Panc1 (cell line): ENCODE results near the gene DAZAP1. TPM values are rescaled to one million over a fixed set of nuclear protein-coding genes. Genes with fewer than 3 reads are reported as not detected.

Experiments used
- ATAC-seq: fragments of 200-7000 bp; cut with Tn5 transposase; 2 replicates; pipeline ENCODE4 v1.9.1; 2020; ENCODE audit warnings: mild to moderate bottlenecking, moderate library complexity
- BruUV-seq: library from RNA; stranded (reverse); fragments of 400-500 nt; replicated peaks from 2 replicates; lab custom pipeline; 2021; lab: Mats Ljungman, UMichigan
- CTCF ChIA-PET: fragments of 300-600 bp; sonication (Branson Sonifier 250); formaldehyde crosslinking; loops from one replicate; lab custom pipeline; 2022; ENCODE audit warnings: antibody characterized with exemption; lab: Charles Lee
- POLR2A ChIA-PET: fragments of 300-600 bp; sonication (Branson Sonifier 250); formaldehyde crosslinking; loops from one replicate; lab custom pipeline; 2022; ENCODE audit warnings: antibody characterized with exemption; lab: Charles Lee
- DNase-seq: peaks from one replicate; pipeline ENCODE4 v3.0.0-alpha.2; 2010; ENCODE audit warnings: low read depth, low spot score
- H3K27ac ChIP-seq: 2 replicates; pipeline ENCODE4 v1.5.1; 2011; ENCODE audit warnings: mild to moderate bottlenecking, low read length, inconsistent platforms
- H3K27me3 ChIP-seq: fragments of 200-500 bp; sonication (Bioruptor generic); 2 replicates; pipeline ENCODE4 v1.6.0; 2014; ENCODE audit warnings: low read length, inconsistent platforms; ENCODE audit not compliant: control insufficient read depth, insufficient read depth
- H3K36me3 ChIP-seq: fragments of 200-500 bp; sonication (Bioruptor generic); 2 replicates; pipeline ENCODE4 v1.5.1; 2014; ENCODE audit warnings: inconsistent platforms, mild to moderate bottlenecking, low read length, moderate library complexity; ENCODE audit not compliant: control insufficient read depth, insufficient read depth
- H3K4me1 ChIP-seq: 2 replicates; pipeline ENCODE4 v1.5.1; 2011; ENCODE audit warnings: inconsistent platforms, mild to moderate bottlenecking, low read length, moderate library complexity; ENCODE audit not compliant: control insufficient read depth, insufficient read depth
- H3K4me3 ChIP-seq, 2 experiments: 2 replicates each; pipeline ENCODE4 v1.5.1; 2011 to 2012; ENCODE audit warnings: low read depth in 2 of 2, low read length in 2 of 2, mild to moderate bottlenecking in 2 of 2, inconsistent platforms in 1 of 2, moderate library complexity in 1 of 2
- H3K9me3 ChIP-seq: fragments of 200-500 bp; sonication (Bioruptor generic); 2 replicates; pipeline ENCODE4 v1.5.1; 2014; ENCODE audit warnings: low read depth, mild to moderate bottlenecking, inconsistent platforms, low read length, moderate library complexity; ENCODE audit not compliant: control insufficient read depth, insufficient read depth
- CTCF ChIP-seq: fragments of 450-650 bp; IDR thresholded peaks from 2 replicates; pipeline ENCODE4 v1.5.1; 2017; ENCODE audit warnings: mild to moderate bottlenecking
- POLR2AphosphoS5 ChIP-seq: IDR thresholded peaks from 2 replicates; pipeline ENCODE4 v1.6.1; 2012; ENCODE audit warnings: mild to moderate bottlenecking, low read depth, low read length, moderate library complexity
- REST ChIP-seq, 2 experiments: IDR thresholded peaks; 2 replicates each; pipeline ENCODE4 v1.6.1; 2011 to 2012; ENCODE audit warnings: low read depth in 2 of 2, control low read depth in 1 of 2, low read length in 1 of 2, mild to moderate bottlenecking in 1 of 2, moderate library complexity in 1 of 2; ENCODE audit not compliant: insufficient read depth in 1 of 2
- SIN3A ChIP-seq: IDR thresholded peaks from 2 replicates; pipeline ENCODE4 v1.6.1; 2012; ENCODE audit warnings: low read depth, mild to moderate bottlenecking, low read length, moderate library complexity, borderline replicate concordance; ENCODE audit not compliant: insufficient read depth
- TCF7L2 ChIP-seq: IDR thresholded peaks from 2 replicates; pipeline ENCODE4 v1.6.1; 2011; ENCODE audit warnings: mild to moderate bottlenecking, low read depth, low read length, inconsistent platforms
- in situ Hi-C: cut with HindIII; loops from 2 replicates; pipeline ENCODE4 v1.10.0; 2016; ENCODE audit warnings: low sequenced_read_pairs, low pct_unique_long_range_greater_than_20kb
- intact Hi-C: fragments of 100-400 bp; cut with micrococcal nuclease; formaldehyde crosslinking; loops from one replicate; pipeline ENCODE4 v1.10.0; 2022; ENCODE audit not compliant: unreplicated experiment
- total RNA-seq: library from RNA; stranded (reverse); gene quantifications from one replicate; pipeline ENCODE4 v1.2.1, GENCODE V29; 2021; ENCODE audit not compliant: unreplicated experiment

Gene DAZAP1
- total RNA-seq, 1 experiment from 2014 or later, result 195 TPM

- H3K4me1 ChIP-seq, result no peaks in the 10 kb centered on the region
- ATAC-seq (no peak), DNase-seq (no peak)
- ChIA-PET CTCF (no interaction called here), POLR2A (no interaction called here)
- no peak overlapping the region for H3K4me3 ChIP-seq
- no peak for TF ChIP-seq SIN3A
- TF ChIP-seq REST (IDR thresholded peaks at IDR 0.05; ENCODE audit: insufficient read depth in 1 of 2, low read depth in 2 of 2, low read length in 1 of 2), result no peak
- TF ChIP-seq CTCF, result no peak
- no peak for TF ChIP-seq TCF7L2
- no peak for TF ChIP-seq POLR2AphosphoS5
- intact Hi-C loops (no loop called here), in situ Hi-C loops (no loop called here)
- no TSS peak for BruUV-seq
- H3K9me3 ChIP-seq, result no peaks in the 10 kb centered on the region
- no peaks in the 10 kb centered on the region; the same call in 1 of the 2 replicates for H3K36me3 ChIP-seq
- no peaks in the 10 kb centered on the region for H3K27me3 ChIP-seq
- H3K27ac ChIP-seq, result no peak overlapping the region
Observed at GRCh38 chr19:1428738-1429391, 21.5 kb downstream of the DAZAP1 start.

GRCh38 chr19:1429750-1430149 lies 22.4 kb downstream of the DAZAP1 start:
- no peaks in the 10 kb centered on the region; the same call in 1 of the 2 replicates for H3K36me3 ChIP-seq

More at GRCh38 chr19:1429750-1430149, 22.4 kb downstream of the DAZAP1 start:
- H3K27me3 ChIP-seq, result no peaks in the 10 kb centered on the region
- H3K9me3 ChIP-seq, result no peaks in the 10 kb centered on the region
- DNase-seq (no peak), ATAC-seq (peak; percentile 42; the same call in 1 of the 2 replicates)
- no peak overlapping the region for H3K4me3 ChIP-seq
- no TSS peak for BruUV-seq
- no peak overlapping the region for H3K27ac ChIP-seq
- H3K4me1 ChIP-seq, result no peaks in the 10 kb centered on the region
- ChIA-PET CTCF (no interaction called here), POLR2A (no interaction called here)
- intact Hi-C loops (no loop called here), in situ Hi-C loops (no loop called here)
- no peak for TF ChIP-seq REST (IDR thresholded peaks at IDR 0.05; ENCODE audit: insufficient read depth in 1 of 2, low read depth in 2 of 2, low read length in 1 of 2)
- no peak for TF ChIP-seq POLR2AphosphoS5
- no peak for TF ChIP-seq TCF7L2
- TF ChIP-seq CTCF, result no peak
- TF ChIP-seq SIN3A, result no peak
